GM23338 (cell line): Measurements from ENCODE around the gene TTBK1. TPM values are rescaled to one million over a fixed set of nuclear protein-coding genes. Genes with fewer than 3 reads are reported as not detected.

Experiments used
- ATAC-seq: fragments of 200-7000 bp; cut with Tn5 transposase; 3 replicates; pipeline ENCODE4 v1.9.1; 2020
- DNase-seq: peaks from one replicate; pipeline ENCODE4 v3.0.0-alpha.2; 2015; ENCODE audit warnings: low spot score
- H2AFZ ChIP-seq: fragments of 200-600 bp; sonication (generic); 2 replicates; pipeline ENCODE4 v1.8.0; 2016; ENCODE audit warnings: antibody characterized with exemption, mild to moderate bottlenecking, moderate library complexity
- H3F3A ChIP-seq: fragments of 200-600 bp; sonication (generic); replicated peaks from 2 replicates; pipeline ENCODE4 v1.8.0; 2017; ENCODE audit warnings: antibody characterized with exemption, mixed run types, low read depth
- H3K27ac ChIP-seq: fragments of 200-600 bp; sonication (generic); 2 replicates; pipeline ENCODE4 v1.6.1; 2016; ENCODE audit warnings: low read depth
- H3K27me3 ChIP-seq: fragments of 200-600 bp; sonication (generic); 2 replicates; pipeline ENCODE4 v1.8.0; 2016; ENCODE audit warnings: mild to moderate bottlenecking, mixed run types, moderate library complexity; ENCODE audit not compliant: insufficient read depth
- H3K36me3 ChIP-seq: fragments of 200-600 bp; sonication (generic); 2 replicates; pipeline ENCODE4 v1.8.0; 2016; ENCODE audit warnings: mild to moderate bottlenecking; ENCODE audit not compliant: insufficient read depth
- H3K4me1 ChIP-seq: fragments of 200-600 bp; sonication (generic); 2 replicates; pipeline ENCODE4 v1.8.0; 2016; ENCODE audit warnings: mild to moderate bottlenecking, moderate library complexity; ENCODE audit not compliant: insufficient read depth
- H3K4me2 ChIP-seq: fragments of 200-600 bp; sonication (generic); 2 replicates; pipeline ENCODE4 v1.7.1; 2017; ENCODE audit warnings: mixed run types
- H3K4me3 ChIP-seq: fragments of 200-600 bp; sonication (generic); 2 replicates; pipeline ENCODE4 v1.6.1; 2016; ENCODE audit warnings: mixed run types
- H3K79me2 ChIP-seq: fragments of 200-600 bp; sonication (generic); replicated peaks from 2 replicates; pipeline ENCODE4 v1.8.0; 2017; ENCODE audit warnings: mild to moderate bottlenecking; ENCODE audit not compliant: insufficient read depth
- H3K9me2 ChIP-seq: fragments of 200-600 bp; sonication (generic); 2 replicates; pipeline ENCODE4 v1.8.0; 2017; ENCODE audit not compliant: insufficient read depth
- H4K20me1 ChIP-seq: fragments of 200-600 bp; sonication (generic); replicated peaks from 2 replicates; pipeline ENCODE4 v1.8.0; 2017; ENCODE audit warnings: mild to moderate bottlenecking; ENCODE audit not compliant: insufficient read depth
- H3K27ac Mint-ChIP-seq: 2 replicates; pipeline ENCODE4 v1.8.0; 2020; ENCODE audit warnings: inconsistent platforms, mild to moderate bottlenecking, moderate library complexity, mixed read lengths
- H3K27me3 Mint-ChIP-seq: 3 replicates; pipeline ENCODE4 v1.8.0; 2022; ENCODE audit warnings: low read depth, mild to moderate bottlenecking, moderate library complexity, mixed read lengths, inconsistent platforms; ENCODE audit not compliant: insufficient read depth, poor library complexity
- H3K36me3 Mint-ChIP-seq: 3 replicates; pipeline ENCODE4 v1.8.0; 2021; ENCODE audit warnings: low read depth, mild to moderate bottlenecking, inconsistent platforms, moderate library complexity, mixed read lengths
- H3K4me1 Mint-ChIP-seq: 3 replicates; pipeline ENCODE4 v1.8.0; 2020; ENCODE audit warnings: mild to moderate bottlenecking, inconsistent platforms, mixed read lengths
- H3K4me3 Mint-ChIP-seq: 3 replicates; pipeline ENCODE4 v1.8.0; 2021; ENCODE audit warnings: moderate library complexity, mild to moderate bottlenecking, inconsistent platforms, mixed read lengths
- H3K9me3 Mint-ChIP-seq: 3 replicates; pipeline ENCODE4 v1.8.0; 2020; ENCODE audit warnings: moderate library complexity, mild to moderate bottlenecking, inconsistent platforms, mixed read lengths
- CREB1 ChIP-seq: fragments of 250-450 bp; sonication (Bioruptor Pico); IDR thresholded peaks from 2 replicates; pipeline ENCODE4 v1.5.0; 2020; ENCODE audit warnings: low read depth, mild to moderate bottlenecking, moderate library complexity
- EZH2 ChIP-seq: fragments of 200-600 bp; sonication (generic); IDR thresholded peaks from one replicate; pipeline ENCODE4 v1.8.0; 2017; ENCODE audit warnings: antibody characterized with exemption, mild to moderate bottlenecking, low read depth; ENCODE audit not compliant: unreplicated experiment
- EZH2phosphoT487 ChIP-seq: fragments of 200-600 bp; sonication (generic); IDR thresholded peaks from one replicate; pipeline ENCODE4 v1.8.1; 2018; ENCODE audit warnings: antibody characterized with exemption; ENCODE audit not compliant: unreplicated experiment
- JUNB ChIP-seq: IDR thresholded peaks from one replicate; pipeline ENCODE4 v1.6.1; 2016; ENCODE audit warnings: antibody characterized with exemption; ENCODE audit not compliant: unreplicated experiment
- NANOG ChIP-seq: IDR thresholded peaks from 2 replicates; pipeline ENCODE4 v1.6.1; 2016; ENCODE audit warnings: antibody characterized with exemption, borderline replicate concordance
- POLR2AphosphoS5 ChIP-seq: IDR thresholded peaks from 2 replicates; pipeline ENCODE4 v1.6.1; 2016; ENCODE audit warnings: antibody characterized with exemption, low read depth
- REST ChIP-seq: IDR thresholded peaks from one replicate; pipeline ENCODE4 v1.6.1; 2018; ENCODE audit warnings: antibody characterized with exemption; ENCODE audit not compliant: unreplicated experiment
- STAT1 ChIP-seq: IDR thresholded peaks from one replicate; pipeline ENCODE4 v1.6.1; 2016; ENCODE audit warnings: antibody characterized with exemption; ENCODE audit not compliant: unreplicated experiment
- ZNF114 ChIP-seq: fragments of 250-450 bp; sonication (Bioruptor Pico); IDR thresholded peaks from 2 replicates; pipeline ENCODE4 v1.5.0; 2020; ENCODE audit warnings: mild to moderate bottlenecking, moderate library complexity
- ZNF331 ChIP-seq: fragments of 250-450 bp; sonication (Bioruptor Pico); IDR thresholded peaks from 2 replicates; pipeline ENCODE4 v1.5.0; 2020; ENCODE audit warnings: low read depth, mild to moderate bottlenecking, moderate library complexity
- polyA plus RNA-seq: library from polyadenylated mRNA; unstranded; fragments of >200 nt; fragmentation: Nextera tagmentation; extraction: Ambion mirVana; gene quantifications from 2 replicates; pipeline ENCODE4 v1.2.1, GENCODE V29; 2016
- total RNA-seq: library from RNA; depleted of rRNA; stranded (reverse); fragments of >200 nt; shearing (Covaris generic); gene quantifications from 2 replicates; pipeline ENCODE4 v1.2.3, GENCODE V29; 2014
- TF ChIP-seq, protein P1 (sequence below): fragments of 250-450 bp; sonication (Bioruptor Pico); IDR thresholded peaks from 2 replicates; pipeline ENCODE4 v1.5.0; 2020; ENCODE audit warnings: mild to moderate bottlenecking, moderate library complexity
- TF ChIP-seq, protein P2 (sequence below): IDR thresholded peaks from 2 replicates; pipeline ENCODE4 v1.6.1; 2016; ENCODE audit warnings: antibody characterized with exemption
- TF ChIP-seq, protein P3 (sequence below), 2 experiments: fragments of 200-600 bp in 1 of 2; sonication (generic) in 1 of 2; conservative IDR thresholded peaks; 2 replicates each; pipeline versions ENCODE4 v1.5.1 to v1.6.1; 2016 to 2017; ENCODE audit warnings: antibody characterized with exemption in 2 of 2, low read depth in 2 of 2, mild to moderate bottlenecking in 2 of 2, moderate library complexity in 1 of 2

Gene TTBK1
- total and polyA plus RNA-seq, 2 experiments from 2014 or later, result 0.29 to 1.1 TPM

GRCh38 chr6:43221046-43221972 lies 22.0 kb upstream of the TTBK1 start:
- Histone ChIP-seq H4K20me1 (no peaks in the 10 kb centered on the region), H3K27ac (no peak overlapping the region), H3K4me2 (no peak overlapping the region), H3K79me2 (no peaks in the 10 kb centered on the region), H3K4me3 (no peak overlapping the region), H3K36me3 (no peaks in the 10 kb centered on the region), H3K27me3 (no peaks in the 10 kb centered on the region), H3F3A (no peaks in the 10 kb centered on the region), H3K9me2 (no peaks in the 10 kb centered on the region), H3K4me1 (peaks cover 9% of the 10 kb centered on the region; the same call in 1 of the 2 replicates), H2AFZ (no peak overlapping the region)
- Mint-ChIP-seq H3K36me3 (peaks cover 7% of the 10 kb centered on the region), H3K27me3 (peaks cover 21% of the 10 kb centered on the region), H3K4me3 (no peak overlapping the region), H3K27ac (peak overlapping the region; percentile 49), H3K9me3 (no peaks in the 10 kb centered on the region), H3K4me1 (peaks cover 19% of the 10 kb centered on the region)
- TF ChIP-seq CREB1 (CRISPR knock-in tag) (no peak), NANOG (no peak), EZH2 (no peak), REST (no peak), STAT1 (no peak), ZNF114 (CRISPR knock-in tag) (no peak), EZH2phosphoT487 (no peak), POLR2AphosphoS5 (no peak), JUNB (no peak), ZNF331 (no peak)
- TF ChIP-seq, protein P1, sequence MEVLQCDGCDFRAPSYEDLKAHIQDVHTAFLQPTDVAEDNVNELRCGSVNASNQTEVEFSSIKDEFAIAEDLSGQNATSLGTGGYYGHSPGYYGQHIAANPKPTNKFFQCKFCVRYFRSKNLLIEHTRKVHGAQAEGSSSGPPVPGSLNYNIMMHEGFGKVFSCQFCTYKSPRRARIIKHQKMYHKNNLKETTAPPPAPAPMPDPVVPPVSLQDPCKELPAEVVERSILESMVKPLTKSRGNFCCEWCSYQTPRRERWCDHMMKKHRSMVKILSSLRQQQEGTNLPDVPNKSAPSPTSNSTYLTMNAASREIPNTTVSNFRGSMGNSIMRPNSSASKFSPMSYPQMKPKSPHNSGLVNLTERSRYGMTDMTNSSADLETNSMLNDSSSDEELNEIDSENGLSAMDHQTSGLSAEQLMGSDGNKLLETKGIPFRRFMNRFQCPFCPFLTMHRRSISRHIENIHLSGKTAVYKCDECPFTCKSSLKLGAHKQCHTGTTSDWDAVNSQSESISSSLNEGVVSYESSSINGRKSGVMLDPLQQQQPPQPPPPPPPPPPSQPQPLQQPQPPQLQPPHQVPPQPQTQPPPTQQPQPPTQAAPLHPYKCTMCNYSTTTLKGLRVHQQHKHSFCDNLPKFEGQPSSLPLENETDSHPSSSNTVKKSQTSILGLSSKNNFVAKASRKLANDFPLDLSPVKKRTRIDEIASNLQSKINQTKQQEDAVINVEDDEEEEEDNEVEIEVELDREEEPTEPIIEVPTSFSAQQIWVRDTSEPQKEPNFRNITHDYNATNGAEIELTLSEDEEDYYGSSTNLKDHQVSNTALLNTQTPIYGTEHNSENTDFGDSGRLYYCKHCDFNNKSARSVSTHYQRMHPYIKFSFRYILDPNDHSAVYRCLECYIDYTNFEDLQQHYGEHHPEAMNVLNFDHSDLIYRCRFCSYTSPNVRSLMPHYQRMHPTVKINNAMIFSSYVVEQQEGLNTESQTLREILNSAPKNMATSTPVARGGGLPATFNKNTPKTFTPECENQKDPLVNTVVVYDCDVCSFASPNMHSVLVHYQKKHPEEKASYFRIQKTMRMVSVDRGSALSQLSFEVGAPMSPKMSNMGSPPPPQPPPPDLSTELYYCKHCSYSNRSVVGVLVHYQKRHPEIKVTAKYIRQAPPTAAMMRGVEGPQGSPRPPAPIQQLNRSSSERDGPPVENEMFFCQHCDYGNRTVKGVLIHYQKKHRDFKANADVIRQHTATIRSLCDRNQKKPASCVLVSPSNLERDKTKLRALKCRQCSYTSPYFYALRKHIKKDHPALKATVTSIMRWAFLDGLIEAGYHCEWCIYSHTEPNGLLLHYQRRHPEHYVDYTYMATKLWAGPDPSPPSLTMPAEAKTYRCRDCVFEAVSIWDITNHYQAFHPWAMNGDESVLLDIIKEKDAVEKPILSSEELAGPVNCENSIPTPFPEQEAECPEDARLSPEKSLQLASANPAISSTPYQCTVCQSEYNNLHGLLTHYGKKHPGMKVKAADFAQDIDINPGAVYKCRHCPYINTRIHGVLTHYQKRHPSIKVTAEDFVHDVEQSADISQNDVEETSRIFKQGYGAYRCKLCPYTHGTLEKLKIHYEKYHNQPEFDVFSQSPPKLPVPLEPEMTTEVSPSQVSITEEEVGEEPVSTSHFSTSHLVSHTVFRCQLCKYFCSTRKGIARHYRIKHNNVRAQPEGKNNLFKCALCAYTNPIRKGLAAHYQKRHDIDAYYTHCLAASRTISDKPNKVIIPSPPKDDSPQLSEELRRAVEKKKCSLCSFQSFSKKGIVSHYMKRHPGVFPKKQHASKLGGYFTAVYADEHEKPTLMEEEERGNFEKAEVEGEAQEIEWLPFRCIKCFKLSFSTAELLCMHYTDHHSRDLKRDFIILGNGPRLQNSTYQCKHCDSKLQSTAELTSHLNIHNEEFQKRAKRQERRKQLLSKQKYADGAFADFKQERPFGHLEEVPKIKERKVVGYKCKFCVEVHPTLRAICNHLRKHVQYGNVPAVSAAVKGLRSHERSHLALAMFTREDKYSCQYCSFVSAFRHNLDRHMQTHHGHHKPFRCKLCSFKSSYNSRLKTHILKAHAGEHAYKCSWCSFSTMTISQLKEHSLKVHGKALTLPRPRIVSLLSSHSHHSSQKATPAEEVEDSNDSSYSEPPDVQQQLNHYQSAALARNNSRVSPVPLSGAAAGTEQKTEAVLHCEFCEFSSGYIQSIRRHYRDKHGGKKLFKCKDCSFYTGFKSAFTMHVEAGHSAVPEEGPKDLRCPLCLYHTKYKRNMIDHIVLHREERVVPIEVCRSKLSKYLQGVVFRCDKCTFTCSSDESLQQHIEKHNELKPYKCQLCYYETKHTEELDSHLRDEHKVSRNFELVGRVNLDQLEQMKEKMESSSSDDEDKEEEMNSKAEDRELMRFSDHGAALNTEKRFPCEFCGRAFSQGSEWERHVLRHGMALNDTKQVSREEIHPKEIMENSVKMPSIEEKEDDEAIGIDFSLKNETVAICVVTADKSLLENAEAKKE, result no peak
- TF ChIP-seq, protein P2, sequence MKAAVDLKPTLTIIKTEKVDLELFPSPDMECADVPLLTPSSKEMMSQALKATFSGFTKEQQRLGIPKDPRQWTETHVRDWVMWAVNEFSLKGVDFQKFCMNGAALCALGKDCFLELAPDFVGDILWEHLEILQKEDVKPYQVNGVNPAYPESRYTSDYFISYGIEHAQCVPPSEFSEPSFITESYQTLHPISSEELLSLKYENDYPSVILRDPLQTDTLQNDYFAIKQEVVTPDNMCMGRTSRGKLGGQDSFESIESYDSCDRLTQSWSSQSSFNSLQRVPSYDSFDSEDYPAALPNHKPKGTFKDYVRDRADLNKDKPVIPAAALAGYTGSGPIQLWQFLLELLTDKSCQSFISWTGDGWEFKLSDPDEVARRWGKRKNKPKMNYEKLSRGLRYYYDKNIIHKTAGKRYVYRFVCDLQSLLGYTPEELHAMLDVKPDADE, result no peak
- TF ChIP-seq, protein P3, sequence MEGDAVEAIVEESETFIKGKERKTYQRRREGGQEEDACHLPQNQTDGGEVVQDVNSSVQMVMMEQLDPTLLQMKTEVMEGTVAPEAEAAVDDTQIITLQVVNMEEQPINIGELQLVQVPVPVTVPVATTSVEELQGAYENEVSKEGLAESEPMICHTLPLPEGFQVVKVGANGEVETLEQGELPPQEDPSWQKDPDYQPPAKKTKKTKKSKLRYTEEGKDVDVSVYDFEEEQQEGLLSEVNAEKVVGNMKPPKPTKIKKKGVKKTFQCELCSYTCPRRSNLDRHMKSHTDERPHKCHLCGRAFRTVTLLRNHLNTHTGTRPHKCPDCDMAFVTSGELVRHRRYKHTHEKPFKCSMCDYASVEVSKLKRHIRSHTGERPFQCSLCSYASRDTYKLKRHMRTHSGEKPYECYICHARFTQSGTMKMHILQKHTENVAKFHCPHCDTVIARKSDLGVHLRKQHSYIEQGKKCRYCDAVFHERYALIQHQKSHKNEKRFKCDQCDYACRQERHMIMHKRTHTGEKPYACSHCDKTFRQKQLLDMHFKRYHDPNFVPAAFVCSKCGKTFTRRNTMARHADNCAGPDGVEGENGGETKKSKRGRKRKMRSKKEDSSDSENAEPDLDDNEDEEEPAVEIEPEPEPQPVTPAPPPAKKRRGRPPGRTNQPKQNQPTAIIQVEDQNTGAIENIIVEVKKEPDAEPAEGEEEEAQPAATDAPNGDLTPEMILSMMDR (conservative IDR thresholded peaks at IDR 0.05; ENCODE audit: low read depth in 2 of 2), result no peak
- DNase-seq, result no peak
- no peak for ATAC-seq
